K562 (cell line): Measurements from ENCODE around the gene ABL1. TPM values are rescaled to one million over a fixed set of nuclear protein-coding genes. Genes with fewer than 3 reads are reported as not detected.

Source experiments
- ATAC-seq: fragments of 200-7000 bp; cut with Tn5 transposase; 3 replicates; pipeline ENCODE4 v1.9.1; 2020; ENCODE audit warnings: moderate library complexity
- BruUV-seq: library from RNA; stranded (reverse); fragments of 400-500 nt; replicated peaks from 2 replicates; lab custom pipeline; 2021; lab: Mats Ljungman, UMichigan
- CTCF ChIA-PET: fragments of 300-600 bp; formaldehyde crosslinking; extraction: SDS; loops from one replicate; lab custom pipeline; 2021; ENCODE audit warnings: low intra/inter-chr PET ratio; lab: Yijun Ruan, JAX
- POLR2A ChIA-PET: fragments of 300-600, 350-650 bp; sonication (Branson Sonifier 250); formaldehyde crosslinking; extraction: SDS; loops from one replicate; lab custom pipeline; 2021; ENCODE audit warnings: antibody characterized with exemption, inconsistent platforms; lab: Yijun Ruan, JAX
- DNase-seq, 4 experiments: peaks; one replicate each; pipeline versions ENCODE4 v3.0.0 to v3.0.0-alpha.2; 2011 to 2018; ENCODE audit warnings: low spot score in 3 of 4, mixed read lengths in 3 of 4; ENCODE audit errors: extremely low read depth in 1 of 4
- FAIRE-seq: peaks from 2 replicates; lab custom pipeline; 2011; peaks lifted over from hg19 to GRCh38; lab: Jason Lieb, UNC
- H2AFZ ChIP-seq: 2 replicates; pipeline ENCODE4 v1.6.0; 2011; ENCODE audit warnings: low read depth, low read length, control low read depth, inconsistent platforms
- H3K27ac ChIP-seq: fragments of 200-600 bp; 3 replicates; pipeline ENCODE4 v1.8.0; 2011; ENCODE audit warnings: low read depth, mild to moderate bottlenecking, control low read depth, inconsistent platforms, low read length, moderate library complexity, mixed read lengths; ENCODE audit errors: extremely low read depth
- H3K27me3 ChIP-seq, 2 experiments: fragments of 300-600 bp in 1 of 2; 2 replicates in 1 of 2; 3 replicates in 1 of 2; pipeline versions ENCODE4 v1.6.0 to v1.8.0; 2011; ENCODE audit warnings: inconsistent platforms in 2 of 2, low read length in 2 of 2, mild to moderate bottlenecking in 1 of 2, mixed read lengths in 1 of 2, moderate library complexity in 1 of 2; ENCODE audit not compliant: control insufficient read depth in 2 of 2, insufficient read depth in 2 of 2
- H3K36me3 ChIP-seq: fragments of 300-600 bp; 3 replicates; pipeline ENCODE4 v1.8.0; 2011; ENCODE audit warnings: mild to moderate bottlenecking, low read length, inconsistent platforms; ENCODE audit not compliant: control insufficient read depth, insufficient read depth
- H3K4me1 ChIP-seq, 2 experiments: fragments of 200-600 bp in 1 of 2; replicated peaks in 1 of 2; 2 replicates in 1 of 2; 3 replicates in 1 of 2; pipeline versions ENCODE4 v1.5.1 to v1.8.0; 2011; ENCODE audit warnings: inconsistent platforms in 2 of 2, low read length in 2 of 2, mild to moderate bottlenecking in 1 of 2, mixed read lengths in 1 of 2, moderate library complexity in 1 of 2; ENCODE audit not compliant: control insufficient read depth in 2 of 2, insufficient read depth in 2 of 2
- H3K4me2 ChIP-seq: 2 replicates; pipeline ENCODE4 v1.6.1; 2011; ENCODE audit warnings: low read length, control low read depth, inconsistent platforms, mixed read lengths; ENCODE audit not compliant: insufficient read depth
- H3K4me3 ChIP-seq: fragments of 200-600 bp; sonication (generic), shearing (Covaris generic); 2 replicates; pipeline ENCODE4 v1.5.1; 2016; ENCODE audit warnings: control low read depth, inconsistent platforms
- H3K79me2 ChIP-seq: fragments of 200-600 bp; 3 replicates; pipeline ENCODE4 v1.8.0; 2011; ENCODE audit warnings: low read length, inconsistent platforms; ENCODE audit not compliant: control insufficient read depth, insufficient read depth
- H3K9ac ChIP-seq, 2 experiments: 2 replicates each; pipeline versions ENCODE4 v1.6.0 to v1.6.1; 2011; ENCODE audit warnings: low read depth in 2 of 2, low read length in 2 of 2, control low read depth in 1 of 2, inconsistent platforms in 1 of 2, mild to moderate bottlenecking in 1 of 2, mixed read lengths in 1 of 2; ENCODE audit not compliant: insufficient read depth in 1 of 2
- H3K9me1 ChIP-seq: one replicate; pipeline ENCODE4 v1.6.0; 2011; ENCODE audit warnings: inconsistent platforms, mild to moderate bottlenecking, low read length, moderate library complexity; ENCODE audit not compliant: control insufficient read depth, insufficient read depth
- H3K9me3 ChIP-seq: replicated peaks from 2 replicates; pipeline ENCODE4 v1.5.1; 2011; ENCODE audit warnings: low read depth, low read length, inconsistent platforms; ENCODE audit not compliant: control insufficient read depth, insufficient read depth
- H4K20me1 ChIP-seq: replicated peaks from 2 replicates; pipeline ENCODE4 v1.6.1; 2011; ENCODE audit warnings: low read length, inconsistent platforms, mixed read lengths; ENCODE audit not compliant: control insufficient read depth, insufficient read depth
- FOXA3 ChIP-seq, 2 experiments: fragments of 450-650 bp in 1 of 2; sonication (generic) in 1 of 2; formaldehyde crosslinking; IDR thresholded peaks in 1 of 2; conservative IDR thresholded peaks in 1 of 2; 2 replicates each; pipeline versions ENCODE4 v1.4.0 to v1.8.0; 2020 to 2022; ENCODE audit warnings: mild to moderate bottlenecking in 2 of 2, missing genetic modification reagents in 1 of 2
- GABPA ChIP-seq: fragments of 200-800 bp; sonication (Bioruptor generic); conservative IDR thresholded peaks from 2 replicates; pipeline ENCODE4 v1.6.1; 2016; ENCODE audit warnings: low read depth, missing genetic modification characterization, missing compliant biosample characterization
- MAZ ChIP-seq, 2 experiments: fragments of 450-650 bp in 1 of 2; sonication (generic) in 1 of 2; formaldehyde crosslinking; IDR thresholded peaks in 1 of 2; conservative IDR thresholded peaks in 1 of 2; 2 replicates each; pipeline versions ENCODE4 v1.4.0 to v1.5.0; 2020; ENCODE audit warnings: mild to moderate bottlenecking in 1 of 2, missing genetic modification reagents in 1 of 2
- NRF1 ChIP-seq, 2 experiments: fragments of 450-650 bp; IDR thresholded peaks in 1 of 2; conservative IDR thresholded peaks in 1 of 2; 2 replicates each; pipeline ENCODE4 v1.6.1; 2014; ENCODE audit warnings: mild to moderate bottlenecking in 2 of 2
- POLR2G ChIP-seq: fragments of 200-400 bp; formaldehyde crosslinking; IDR thresholded peaks from 2 replicates; pipeline ENCODE4 v1.6.1; 2017; ENCODE audit warnings: low read depth, mild to moderate bottlenecking, antibody characterized with exemption, low read length, moderate library complexity
- TAF1 ChIP-seq: IDR thresholded peaks from 2 replicates; pipeline ENCODE4 v1.6.1; 2011; ENCODE audit warnings: mild to moderate bottlenecking, low read length, moderate library complexity; ENCODE audit not compliant: insufficient read depth, control insufficient read depth, severe bottlenecking; ENCODE audit errors: extremely low read depth
- U2AF2 ChIP-seq: fragments of 200-400 bp; formaldehyde crosslinking; optimal IDR thresholded peaks from 2 replicates; pipeline ENCODE3; 2017; ENCODE audit warnings: low read depth, mild to moderate bottlenecking, low read length
- ZNF316 ChIP-seq: fragments of 450-650 bp; IDR thresholded peaks from 2 replicates; pipeline ENCODE4 v1.6.1; 2016
- WGBS: fragments of 100-300 bp; shearing (Covaris generic); methylation state at CpG from one replicate; pipeline ENCODE4 v1.1.6; 2016; ENCODE audit warnings: low coverage, mixed read lengths; ENCODE audit not compliant: insufficient coverage; ENCODE audit errors: missing lambda C conversion rate; 5-methylcytosine and 5-hydroxymethylcytosine counted together
- in situ Hi-C: fragments of 300-500 bp; cut with MboI; formaldehyde crosslinking; loops from 4 replicates; pipeline ENCODE4 v1.15.0; 2018; ENCODE audit warnings: inconsistent platforms, mixed read lengths
- intact Hi-C: fragments of 100-400 bp; cut with micrococcal nuclease; formaldehyde crosslinking; loops from 2 replicates; pipeline ENCODE4 v1.14.2; 2022
- polyA plus RNA-seq, 8 experiments: library from polyadenylated mRNA; depleted of rRNA in 4 of 8; stranded (reverse) in 5 of 8; unstranded in 3 of 8; fragments of >200 nt; fragmentation: Nextera tagmentation in 2 of 8; fragmentation: Illumina TruSeq in 1 of 8; extraction: Ambion mirVana in 2 of 8; extraction: Trizol in 1 of 8; gene quantifications; 2 replicates each; pipeline versions ENCODE4 v1.2.1 to v1.2.3, GENCODE V29; 2011 to 2014; ENCODE audit warnings: inconsistent platforms in 1 of 8, missing spikeins in 1 of 8
- total RNA-seq, 7 experiments: library from RNA; depleted of rRNA in 6 of 7; stranded (reverse); fragments of >200 nt in 6 of 7; fragmentation: Illumina TruSeq in 2 of 7; extraction: Trizol in 2 of 7; gene quantifications; 2 replicates each; pipeline versions ENCODE4 v1.2.1 to v1.2.3, GENCODE V29; 2011 to 2021; ENCODE audit warnings: low replicate concordance in 1 of 7
- TF ChIP-seq, protein P1 (sequence below), 2 experiments: fragments of 450-650 bp in 1 of 2; sonication (generic) in 1 of 2; formaldehyde crosslinking; conservative IDR thresholded peaks; 2 replicates each; pipeline versions ENCODE4 v1.4.0 to v1.8.1; 2020 to 2022; ENCODE audit warnings: mild to moderate bottlenecking in 1 of 2, missing genetic modification reagents in 1 of 2

The ABL1 gene
- total and polyA plus RNA-seq, 9 of the 15 experiments (the other 6 are each of a cell fraction or from before 2014, with no cell fraction given): 1.5 to 130 (median 37.8) TPM

GRCh38 chr9:130867556-130867955 is 32.5 kb downstream of the ABL1 start:
- intact Hi-C loops (loop anchor here (2.0 kb wide), 1 partner anchor 43 kb away; no protein-coding TSS in a partner anchor), in situ Hi-C loops (loop anchor here (10.0 kb wide), 1 partner anchor 413 kb away; no protein-coding TSS in a partner anchor)
- TF ChIP-seq POLR2G: no peak
- TF ChIP-seq, protein P1, sequence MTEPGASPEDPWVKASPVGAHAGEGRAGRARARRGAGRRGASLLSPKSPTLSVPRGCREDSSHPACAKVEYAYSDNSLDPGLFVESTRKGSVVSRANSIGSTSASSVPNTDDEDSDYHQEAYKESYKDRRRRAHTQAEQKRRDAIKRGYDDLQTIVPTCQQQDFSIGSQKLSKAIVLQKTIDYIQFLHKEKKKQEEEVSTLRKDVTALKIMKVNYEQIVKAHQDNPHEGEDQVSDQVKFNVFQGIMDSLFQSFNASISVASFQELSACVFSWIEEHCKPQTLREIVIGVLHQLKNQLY (CRISPR knock-in tag; conservative IDR thresholded peaks at IDR 0.05): peak in 1 of 2 experiments; percentile 90; a peak in 1 of 4 replicates
- peaks cover 47% of the 10 kb centered on the region for H3K36me3 ChIP-seq
- peak in 1 of 4 experiments; percentile 50 for DNase-seq
- no peak overlapping the region for H3K27ac ChIP-seq
- no peak overlapping the region for H3K4me2 ChIP-seq
- peaks cover 3% of the 10 kb centered on the region for H3K9me1 ChIP-seq
- no peak for FAIRE-seq
- ATAC-seq: no peak
- 86% methylated on average over 9 of the region's 9 CpGs for WGBS
- H4K20me1 ChIP-seq: peaks cover 55% of the 10 kb centered on the region
- POLR2A ChIA-PET: interaction anchor here (0.6 to 15.4 kb wide), 20 partner anchors 9 to 293 kb away, joined by 3 to 220 read pairs (median 4); partner anchors contain the start of gene NUP214
- no peak overlapping the region for H3K4me3 ChIP-seq
- no peaks in the 10 kb centered on the region for H3K79me2 ChIP-seq
- CTCF ChIA-PET: interaction anchor here (1.2 to 15.1 kb wide), 5 partner anchors 72 to 179 kb away, joined by 3 to 636 read pairs (median 135); partner anchors contain the start of gene FIBCD1
- H3K27me3 ChIP-seq: no peaks in the 10 kb centered on the region
- BruUV-seq: no TSS peak
- H2AFZ ChIP-seq: no peak overlapping the region
- H3K9ac ChIP-seq: peak overlapping the region in 1 of 2 experiments; percentile 2; a peak in 2 of 4 replicates
- H3K9me3 ChIP-seq: no peaks in the 10 kb centered on the region
- peaks cover 0 to 4% of the 10 kb centered on the region in 2 experiments; a peak in 2 of 5 replicates for H3K4me1 ChIP-seq

GRCh38 chr9:130868230-130868629 is 33.2 kb downstream of the ABL1 start:
- CTCF ChIA-PET: interaction anchor here (1.2 to 15.1 kb wide), 6 partner anchors 72 to 179 kb away, joined by 3 to 636 read pairs (median 90); partner anchors contain the start of gene FIBCD1
- Histone ChIP-seq H3K4me3 (no peak overlapping the region), H3K36me3 (peaks cover 47% of the 10 kb centered on the region), H3K4me2 (no peak overlapping the region), H3K27ac (no peak overlapping the region), H3K79me2 (no peaks in the 10 kb centered on the region), H2AFZ (no peak overlapping the region), H4K20me1 (peaks cover 53% of the 10 kb centered on the region), H3K9me1 (peaks cover 3% of the 10 kb centered on the region), H3K9ac (no peak overlapping the region), H3K4me1 (no peaks in the 10 kb centered on the region; a peak in 1 of 5 replicates), H3K27me3 (no peaks in the 10 kb centered on the region), H3K9me3 (no peaks in the 10 kb centered on the region)
- FAIRE-seq (no peak), DNase-seq (peak in 2 of 4 experiments; percentile 61 to 65), ATAC-seq (no peak)
- in situ Hi-C loops: loop anchor here (10.0 kb wide), 1 partner anchor 413 kb away; no protein-coding TSS in a partner anchor
- BruUV-seq: no TSS peak
- WGBS: 82% methylated on average over 3 of the region's 3 CpGs
- intact Hi-C loops: no loop called here
- POLR2A ChIA-PET: interaction anchor here (0.6 to 15.4 kb wide), 9 partner anchors 11 to 178 kb away, joined by 3 to 220 read pairs (median 16); no protein-coding TSS in a partner anchor
- TF ChIP-seq FOXA3 (CRISPR knock-in tag; conservative IDR thresholded peaks at IDR 0.05 in 1 of 2, IDR thresholded peaks at IDR 0.05 in 1 of 2) (no peak), MAZ (CRISPR knock-in tag; conservative IDR thresholded peaks at IDR 0.05 in 1 of 2, IDR thresholded peaks at IDR 0.05 in 1 of 2) (no peak), NRF1 (conservative IDR thresholded peaks at IDR 0.05 in 1 of 2, IDR thresholded peaks at IDR 0.05 in 1 of 2) (no peak), ZNF316 (no peak), TAF1 (no peak), U2AF2 (no peak), GABPA (tag) (no peak)
